ENCODE measurements around the gene KCNJ14.

KCNJ14 gene

DNA sequence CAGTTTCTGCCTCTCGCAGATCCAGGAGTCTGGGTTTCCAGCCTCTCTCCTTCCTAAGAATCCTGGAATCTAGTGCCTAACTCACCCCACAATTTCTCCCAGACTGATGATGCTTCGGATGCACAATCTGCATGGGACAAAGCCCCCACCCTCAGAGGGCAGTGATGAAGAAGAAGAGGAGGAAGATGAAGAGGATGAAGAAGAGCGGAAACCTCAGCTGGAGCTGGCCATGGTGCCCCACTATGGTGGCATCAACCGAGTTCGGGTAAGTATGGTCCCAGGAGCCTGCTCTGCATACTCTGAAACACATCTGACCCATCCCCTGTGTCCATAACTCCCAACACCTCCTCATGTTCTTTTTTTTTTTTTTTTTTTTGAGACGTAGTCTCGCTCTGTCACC is 8.8 kb upstream of the KCNJ14 start:
- Histone ChIP-seq H3K9ac (ENCODE audit: low read length) (peak overlapping the region; percentile 97), H3K9me2 (replicated peaks; ENCODE audit: insufficient read depth, low read length) (no peaks in the 10 kb centered on the region), H3K27me3 (replicated peaks; ENCODE audit: insufficient read depth, low read length) (no peaks in the 10 kb centered on the region), H3K27ac (ENCODE audit: low read length) (peak overlapping the region; percentile 79; the same call in 1 of the 2 replicates), H3K36me3 (replicated peaks; ENCODE audit: insufficient read depth, low read length) (0 out of 2 replicates have a peak, but pooled peaks cover 5% of the 10 kb centered on the region), H2AFZ (ENCODE audit: low read length) (no peak overlapping the region; the same call in 1 of the 2 replicates), H3K4me2 (ENCODE audit: low read depth, low read length) (peak overlapping the region; percentile 78), H4K20me1 (ENCODE audit: insufficient read depth, low read length) (no peaks in the 10 kb centered on the region), H3K4me1 (ENCODE audit: low read length) (peaks cover 22% of the 10 kb centered on the region), H3K4me3 (ENCODE audit: low read length) (peak overlapping the region; percentile 95), H3K9me3 (replicated peaks; ENCODE audit: insufficient read depth, low read length) (no peaks in the 10 kb centered on the region), H3F3A (ENCODE audit: insufficient read depth, low read length) (peaks cover 19% of the 10 kb centered on the region), H3K79me2 (ENCODE audit: low read length) (peaks cover 46% of the 10 kb centered on the region)
- no peak for DNase-seq
- no peak for TF ChIP-seq EZH2 (optimal IDR thresholded peaks at IDR 0.05; ENCODE audit: low read depth, low read length)

DNA sequence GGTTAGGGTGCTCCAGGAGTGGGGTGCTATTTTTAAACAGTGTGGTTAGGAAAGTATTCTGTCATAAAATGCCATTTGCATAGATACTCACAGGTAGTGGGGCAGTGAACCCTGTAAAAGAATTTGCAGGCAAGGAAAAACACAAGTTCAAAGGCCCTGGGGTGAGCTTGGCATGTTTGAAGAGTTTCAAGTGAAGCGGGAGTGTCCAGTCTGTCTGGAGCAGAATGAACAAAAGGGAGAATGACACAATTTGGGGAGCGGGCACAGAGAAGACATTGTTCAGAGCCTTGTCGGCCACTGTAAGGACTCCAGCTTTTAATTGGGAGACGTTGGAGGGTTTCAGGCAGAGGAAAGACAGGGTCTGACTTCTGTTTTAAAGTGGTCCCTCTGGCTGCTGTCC is 6.8 kb upstream of the KCNJ14 start:
- H2AFZ ChIP-seq (ENCODE audit: low read length), result no peak overlapping the region
- H3F3A ChIP-seq (ENCODE audit: insufficient read depth, low read length), result peaks cover 19% of the 10 kb centered on the region
- H3K9me2 ChIP-seq (replicated peaks; ENCODE audit: insufficient read depth, low read length), result no peaks in the 10 kb centered on the region
- H3K9ac ChIP-seq (ENCODE audit: low read length), result no peak overlapping the region
- H3K4me3 ChIP-seq (ENCODE audit: low read length), result no peak overlapping the region
- no peaks in the 10 kb centered on the region for H3K27me3 ChIP-seq (replicated peaks; ENCODE audit: insufficient read depth, low read length)
- TF ChIP-seq EZH2phosphoT487 (IDR thresholded peaks at IDR 0.05; ENCODE audit: low read length) (no peak), EZH2 (optimal IDR thresholded peaks at IDR 0.05; ENCODE audit: low read depth, low read length) (no peak)
- TF ChIP-seq, protein P1, sequence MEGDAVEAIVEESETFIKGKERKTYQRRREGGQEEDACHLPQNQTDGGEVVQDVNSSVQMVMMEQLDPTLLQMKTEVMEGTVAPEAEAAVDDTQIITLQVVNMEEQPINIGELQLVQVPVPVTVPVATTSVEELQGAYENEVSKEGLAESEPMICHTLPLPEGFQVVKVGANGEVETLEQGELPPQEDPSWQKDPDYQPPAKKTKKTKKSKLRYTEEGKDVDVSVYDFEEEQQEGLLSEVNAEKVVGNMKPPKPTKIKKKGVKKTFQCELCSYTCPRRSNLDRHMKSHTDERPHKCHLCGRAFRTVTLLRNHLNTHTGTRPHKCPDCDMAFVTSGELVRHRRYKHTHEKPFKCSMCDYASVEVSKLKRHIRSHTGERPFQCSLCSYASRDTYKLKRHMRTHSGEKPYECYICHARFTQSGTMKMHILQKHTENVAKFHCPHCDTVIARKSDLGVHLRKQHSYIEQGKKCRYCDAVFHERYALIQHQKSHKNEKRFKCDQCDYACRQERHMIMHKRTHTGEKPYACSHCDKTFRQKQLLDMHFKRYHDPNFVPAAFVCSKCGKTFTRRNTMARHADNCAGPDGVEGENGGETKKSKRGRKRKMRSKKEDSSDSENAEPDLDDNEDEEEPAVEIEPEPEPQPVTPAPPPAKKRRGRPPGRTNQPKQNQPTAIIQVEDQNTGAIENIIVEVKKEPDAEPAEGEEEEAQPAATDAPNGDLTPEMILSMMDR (IDR thresholded peaks at IDR 0.05; ENCODE audit: low read length), result no peak
- H3K4me1 ChIP-seq (ENCODE audit: low read length), result peaks cover 22% of the 10 kb centered on the region
- H3K36me3 ChIP-seq (replicated peaks; ENCODE audit: insufficient read depth, low read length), result 0 out of 2 replicates have a peak, but pooled peaks cover 5% of the 10 kb centered on the region
- no peak for DNase-seq
- H3K4me2 ChIP-seq (ENCODE audit: low read depth, low read length), result no peak overlapping the region
- no peak overlapping the region; the same call in 1 of the 2 replicates for H3K27ac ChIP-seq (ENCODE audit: low read length)
- H4K20me1 ChIP-seq (ENCODE audit: insufficient read depth, low read length), result no peaks in the 10 kb centered on the region
- no peaks in the 10 kb centered on the region for H3K9me3 ChIP-seq (replicated peaks; ENCODE audit: insufficient read depth, low read length)
- peaks cover 58% of the 10 kb centered on the region for H3K79me2 ChIP-seq (ENCODE audit: low read length)

- no peak overlapping the region for H3K9ac ChIP-seq (ENCODE audit: low read length)
Measured at GRCh38 chr19:48450441-48450840, 4.9 kb upstream of the KCNJ14 start.

GRCh38 chr19:48450863-48451262 is 4.5 kb upstream of the KCNJ14 start:
- Histone ChIP-seq H3K36me3 (replicated peaks; ENCODE audit: insufficient read depth, low read length) (0 out of 2 replicates have a peak, but pooled peaks cover 8% of the 10 kb centered on the region), H3K79me2 (ENCODE audit: low read length) (peaks cover 69% of the 10 kb centered on the region), H3K27ac (ENCODE audit: low read length) (no peak overlapping the region), H4K20me1 (ENCODE audit: insufficient read depth, low read length) (no peaks in the 10 kb centered on the region), H3K9me3 (replicated peaks; ENCODE audit: insufficient read depth, low read length) (no peaks in the 10 kb centered on the region), H3K4me3 (ENCODE audit: low read length) (no peak overlapping the region), H3K9ac (ENCODE audit: low read length) (no peak overlapping the region), H3K27me3 (replicated peaks; ENCODE audit: insufficient read depth, low read length) (no peaks in the 10 kb centered on the region), H3F3A (ENCODE audit: insufficient read depth, low read length) (peaks cover 6% of the 10 kb centered on the region; the same call in 1 of the 2 replicates), H3K4me2 (ENCODE audit: low read depth, low read length) (no peak overlapping the region), H3K9me2 (replicated peaks; ENCODE audit: insufficient read depth, low read length) (no peaks in the 10 kb centered on the region), H3K4me1 (ENCODE audit: low read length) (peaks cover 12% of the 10 kb centered on the region), H2AFZ (ENCODE audit: low read length) (no peak overlapping the region)
- DNase-seq, result no peak
- TF ChIP-seq, protein P1 (IDR thresholded peaks at IDR 0.05; ENCODE audit: low read length), result no peak

More at GRCh38 chr19:48450441-48450840, 4.9 kb upstream of the KCNJ14 start:
- Histone ChIP-seq H3K4me3 (ENCODE audit: low read length) (no peak overlapping the region), H3K27ac (ENCODE audit: low read length) (no peak overlapping the region), H3K79me2 (ENCODE audit: low read length) (peaks cover 70% of the 10 kb centered on the region), H3F3A (ENCODE audit: insufficient read depth, low read length) (peaks cover 8% of the 10 kb centered on the region), H3K9me2 (replicated peaks; ENCODE audit: insufficient read depth, low read length) (no peaks in the 10 kb centered on the region), H3K27me3 (replicated peaks; ENCODE audit: insufficient read depth, low read length) (no peaks in the 10 kb centered on the region), H3K9me3 (replicated peaks; ENCODE audit: insufficient read depth, low read length) (no peaks in the 10 kb centered on the region), H3K36me3 (replicated peaks; ENCODE audit: insufficient read depth, low read length) (0 out of 2 replicates have a peak, but pooled peaks cover 5% of the 10 kb centered on the region), H3K4me1 (ENCODE audit: low read length) (peaks cover 12% of the 10 kb centered on the region), H4K20me1 (ENCODE audit: insufficient read depth, low read length) (no peaks in the 10 kb centered on the region), H3K4me2 (ENCODE audit: low read depth, low read length) (no peak overlapping the region), H2AFZ (ENCODE audit: low read length) (no peak overlapping the region)
- DNase-seq, result no peak
- TF ChIP-seq, protein P1 (IDR thresholded peaks at IDR 0.05; ENCODE audit: low read length), result no peak
- TF ChIP-seq EZH2phosphoT487 (IDR thresholded peaks at IDR 0.05; ENCODE audit: low read length), result no peak
- no peak for TF ChIP-seq EZH2 (optimal IDR thresholded peaks at IDR 0.05; ENCODE audit: low read depth, low read length)
